ENCODE measurements around the gene ZNF574. TPM values are rescaled to one million over a fixed set of nuclear protein-coding genes. Genes with fewer than 3 reads are reported as not detected.

The ZNF574 gene
- total RNA-seq, 4 donors from 2014 or later, result 14.4 to 25.3 (median 17.1) TPM

DNA sequence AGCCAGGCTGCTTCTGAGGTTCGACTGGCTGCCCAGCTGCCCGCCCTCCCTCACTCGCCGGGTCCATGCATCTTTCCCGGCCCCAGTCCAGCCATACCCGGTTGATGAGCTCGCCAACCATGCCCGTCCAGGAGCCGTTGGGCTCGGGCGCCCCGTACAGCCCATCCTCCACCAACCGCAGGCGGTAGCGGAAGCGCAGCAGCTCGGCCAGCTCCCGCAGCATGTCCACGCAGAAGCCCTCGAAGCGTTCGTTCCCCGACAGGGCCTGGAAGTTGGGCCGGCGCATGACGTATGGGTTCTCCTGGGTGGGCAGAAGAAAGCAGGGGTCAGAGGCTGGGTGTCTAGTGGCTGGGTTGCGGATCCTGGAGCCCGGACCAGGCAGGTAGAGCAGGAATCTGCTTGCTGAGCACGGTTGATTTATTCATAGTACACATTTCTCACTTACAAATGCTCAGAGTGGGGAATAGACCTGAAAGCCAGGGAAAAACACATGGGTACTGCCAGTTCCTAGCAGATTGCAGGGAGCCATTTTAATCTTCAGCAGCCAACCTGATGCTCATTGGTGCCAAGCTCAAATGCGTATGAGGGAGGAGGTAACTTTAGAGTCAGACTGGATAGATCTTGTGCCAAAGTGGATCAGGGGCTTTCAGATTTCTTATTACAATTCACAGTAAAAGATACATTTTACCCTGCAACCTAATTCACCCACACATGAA, 33.4 kb upstream of the ZNF574 start:
- Histone ChIP-seq H3K4me3 (no peak overlapping the region), H3K27me3 (no peaks in the 10 kb centered on the region), H3K4me1 (no peaks in the 10 kb centered on the region), H3K27ac (no peak overlapping the region), H3K36me3 (peaks cover 0 to 97% of the 10 kb centered on the region in 2 donors), H3K9me3 (no peaks in the 10 kb centered on the region)
- no peak for ATAC-seq
- TF ChIP-seq POLR2AphosphoS5 (IDR thresholded peaks at IDR 0.05) (no peak), POLR2A (IDR thresholded peaks at IDR 0.05) (no peak), EP300 (IDR thresholded peaks at IDR 0.05) (no peak)
- TF ChIP-seq, protein P1, sequence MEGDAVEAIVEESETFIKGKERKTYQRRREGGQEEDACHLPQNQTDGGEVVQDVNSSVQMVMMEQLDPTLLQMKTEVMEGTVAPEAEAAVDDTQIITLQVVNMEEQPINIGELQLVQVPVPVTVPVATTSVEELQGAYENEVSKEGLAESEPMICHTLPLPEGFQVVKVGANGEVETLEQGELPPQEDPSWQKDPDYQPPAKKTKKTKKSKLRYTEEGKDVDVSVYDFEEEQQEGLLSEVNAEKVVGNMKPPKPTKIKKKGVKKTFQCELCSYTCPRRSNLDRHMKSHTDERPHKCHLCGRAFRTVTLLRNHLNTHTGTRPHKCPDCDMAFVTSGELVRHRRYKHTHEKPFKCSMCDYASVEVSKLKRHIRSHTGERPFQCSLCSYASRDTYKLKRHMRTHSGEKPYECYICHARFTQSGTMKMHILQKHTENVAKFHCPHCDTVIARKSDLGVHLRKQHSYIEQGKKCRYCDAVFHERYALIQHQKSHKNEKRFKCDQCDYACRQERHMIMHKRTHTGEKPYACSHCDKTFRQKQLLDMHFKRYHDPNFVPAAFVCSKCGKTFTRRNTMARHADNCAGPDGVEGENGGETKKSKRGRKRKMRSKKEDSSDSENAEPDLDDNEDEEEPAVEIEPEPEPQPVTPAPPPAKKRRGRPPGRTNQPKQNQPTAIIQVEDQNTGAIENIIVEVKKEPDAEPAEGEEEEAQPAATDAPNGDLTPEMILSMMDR (IDR thresholded peaks at IDR 0.05), result no peak
- 85% methylated on average over 2 to 8 of the region's 30 CpGs for WGBS, 2 donors (ENCODE audit: low coverage in 1 of 2)

DNA sequence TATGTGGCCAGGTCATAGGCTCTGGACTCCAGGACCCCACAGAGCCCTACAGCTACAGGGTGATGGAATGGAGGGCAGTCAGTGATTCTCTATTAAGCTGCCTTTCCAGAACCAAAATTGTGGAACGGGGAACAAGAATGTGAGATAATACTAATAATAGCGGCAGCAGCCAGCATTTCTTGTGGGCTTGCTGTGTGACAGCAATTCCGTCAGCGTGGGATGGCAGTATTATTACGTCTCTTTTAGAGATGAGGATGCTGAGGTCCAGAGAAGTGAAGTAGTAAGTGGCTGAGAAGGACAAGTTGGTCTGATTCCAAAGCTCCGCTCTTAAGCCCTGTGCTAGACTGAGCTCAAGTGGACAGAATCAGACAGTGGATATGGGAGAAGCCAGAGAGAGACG, 30.4 kb upstream of the ZNF574 start:
- peaks cover 0 to 90% of the 10 kb centered on the region in 2 donors for H3K36me3 ChIP-seq
- no peak overlapping the region for H3K27ac ChIP-seq
- no peaks in the 10 kb centered on the region for H3K9me3 ChIP-seq
- whole genome bisulfite sequencing, 2 donors (ENCODE audit: low coverage in 1 of 2), result 80 to 91% methylated on average over 6 to 7 of the region's 7 CpGs
- no peaks in the 10 kb centered on the region for H3K4me1 ChIP-seq
- H3K4me3 ChIP-seq, result no peak overlapping the region
- no peaks in the 10 kb centered on the region for H3K27me3 ChIP-seq
- TF ChIP-seq EP300 (IDR thresholded peaks at IDR 0.05), result no peak
- no peak for TF ChIP-seq POLR2A (IDR thresholded peaks at IDR 0.05)
- TF ChIP-seq, protein P1 (IDR thresholded peaks at IDR 0.05), result no peak
- TF ChIP-seq POLR2AphosphoS5 (IDR thresholded peaks at IDR 0.05), result no peak
- ATAC-seq, result no peak

DNA sequence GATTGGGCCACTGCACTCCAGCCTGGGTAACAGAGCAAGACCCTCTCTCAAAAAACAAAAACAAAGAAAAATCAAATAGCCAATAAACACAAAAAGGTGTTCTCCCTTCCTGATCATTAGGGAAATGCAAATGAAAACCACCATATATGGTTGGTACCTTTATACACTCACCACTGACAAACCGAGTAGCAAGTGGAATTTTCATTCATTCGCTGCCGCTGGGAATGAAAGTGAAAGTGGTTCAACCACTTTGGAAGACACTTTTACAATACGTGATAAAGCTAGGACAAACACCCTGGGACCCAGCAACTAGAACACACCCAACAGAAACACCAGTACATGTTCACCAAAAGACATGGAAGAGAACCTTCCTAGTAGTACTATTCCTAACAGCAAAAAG, 27.0 kb upstream of the ZNF574 start:
- Histone ChIP-seq H3K27me3 (no peaks in the 10 kb centered on the region), H3K4me3 (no peak overlapping the region), H3K36me3 (peaks cover 0 to 92% of the 10 kb centered on the region in 2 donors), H3K9me3 (no peaks in the 10 kb centered on the region), H3K4me1 (no peaks in the 10 kb centered on the region), H3K27ac (no peak overlapping the region)
- no peak for ATAC-seq
- no peak for TF ChIP-seq POLR2A (IDR thresholded peaks at IDR 0.05)
- TF ChIP-seq, protein P1 (IDR thresholded peaks at IDR 0.05), result no peak
- TF ChIP-seq POLR2AphosphoS5 (IDR thresholded peaks at IDR 0.05), result no peak
- 69 to 78% methylated on average over 3 to 4 of the region's 4 CpGs for WGBS, 2 donors (ENCODE audit: low coverage in 1 of 2)

DNA sequence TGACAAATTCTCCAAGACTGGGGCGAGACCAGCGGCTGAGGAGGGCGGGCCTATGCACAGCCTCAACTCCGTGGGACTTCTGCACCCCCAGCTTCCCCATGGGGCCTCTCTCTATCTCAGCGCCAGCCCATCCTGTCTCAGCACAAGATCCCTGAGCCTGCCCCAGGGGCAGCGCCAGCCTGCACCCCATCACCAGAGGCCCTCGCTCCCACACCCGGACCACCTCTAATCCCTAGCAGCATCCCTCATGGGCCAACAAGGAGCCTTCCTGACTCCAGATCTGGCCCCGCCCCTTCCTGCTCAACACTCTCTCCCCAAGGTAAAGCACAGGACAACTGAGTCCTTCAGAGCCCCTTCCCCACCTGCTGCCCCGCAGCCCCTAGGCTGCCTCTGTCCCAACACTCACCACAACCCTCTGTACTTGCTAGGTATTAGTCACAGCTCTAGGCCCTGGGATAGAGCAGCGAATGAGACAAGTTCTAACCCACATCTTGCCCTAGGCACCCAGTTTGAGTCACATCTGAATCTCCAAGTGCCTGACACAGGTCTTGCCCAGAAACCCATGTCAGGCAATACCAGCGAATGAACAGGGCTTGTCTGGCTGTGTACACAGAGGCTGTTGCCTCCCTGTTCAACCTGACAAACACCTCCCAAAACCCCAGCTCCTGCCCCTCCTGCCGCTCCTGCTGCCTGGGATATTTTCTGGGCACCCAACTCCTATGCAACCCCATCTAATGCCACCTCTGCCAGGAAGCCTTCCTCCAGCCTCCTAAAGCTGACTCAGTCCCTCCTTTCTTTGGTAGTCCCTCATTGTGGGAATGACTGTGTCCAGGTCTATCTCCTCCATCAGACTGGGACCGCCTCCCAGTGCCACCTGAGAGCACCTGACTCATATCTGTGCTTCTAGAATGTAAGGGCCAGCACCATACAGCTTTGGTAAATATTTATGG, 24.5 kb upstream of the ZNF574 start:
- H3K4me1 ChIP-seq, result no peaks in the 10 kb centered on the region
- no peak for ATAC-seq
- no peak overlapping the region for H3K4me3 ChIP-seq
- no peak overlapping the region for H3K27ac ChIP-seq
- H3K36me3 ChIP-seq, result peaks cover 0 to 92% of the 10 kb centered on the region in 2 donors
- no peaks in the 10 kb centered on the region for H3K27me3 ChIP-seq
- no peaks in the 10 kb centered on the region for H3K9me3 ChIP-seq
- WGBS, 2 donors (ENCODE audit: low coverage in 1 of 2), result 88% methylated on average over 8 of the region's 14 CpGs; no CpG with 5 or more reads in 1 of the 2 donors
- no peak for TF ChIP-seq EP300 (IDR thresholded peaks at IDR 0.05)
- no peak for TF ChIP-seq POLR2AphosphoS5 (IDR thresholded peaks at IDR 0.05)
- no peak for TF ChIP-seq POLR2A (IDR thresholded peaks at IDR 0.05)
- TF ChIP-seq, protein P1 (IDR thresholded peaks at IDR 0.05), result no peak
